Measurements from ENCODE around the gene PANX2.

Gene PANX2

GRCh38 chr22:50139843-50140415 lies 30.6 kb upstream of the PANX2 start:
- Histone ChIP-seq H3K4me1 (ENCODE audit: control insufficient read depth in 1 of 2, insufficient read depth in 1 of 2, low read depth in 1 of 2, low read length in 1 of 2) (peaks cover 11 to 18% of the 10 kb centered on the region in 2 experiments), H3K9me3 (no peaks in the 10 kb centered on the region), H3K27me3 (no peaks in the 10 kb centered on the region), H3K36me3 (no peaks in the 10 kb centered on the region), H3K27ac (no peak overlapping the region), H3K4me3 (ENCODE audit: low read depth in 1 of 2, low read length in 1 of 2) (no peak overlapping the region)
- TF ChIP-seq, protein P1, sequence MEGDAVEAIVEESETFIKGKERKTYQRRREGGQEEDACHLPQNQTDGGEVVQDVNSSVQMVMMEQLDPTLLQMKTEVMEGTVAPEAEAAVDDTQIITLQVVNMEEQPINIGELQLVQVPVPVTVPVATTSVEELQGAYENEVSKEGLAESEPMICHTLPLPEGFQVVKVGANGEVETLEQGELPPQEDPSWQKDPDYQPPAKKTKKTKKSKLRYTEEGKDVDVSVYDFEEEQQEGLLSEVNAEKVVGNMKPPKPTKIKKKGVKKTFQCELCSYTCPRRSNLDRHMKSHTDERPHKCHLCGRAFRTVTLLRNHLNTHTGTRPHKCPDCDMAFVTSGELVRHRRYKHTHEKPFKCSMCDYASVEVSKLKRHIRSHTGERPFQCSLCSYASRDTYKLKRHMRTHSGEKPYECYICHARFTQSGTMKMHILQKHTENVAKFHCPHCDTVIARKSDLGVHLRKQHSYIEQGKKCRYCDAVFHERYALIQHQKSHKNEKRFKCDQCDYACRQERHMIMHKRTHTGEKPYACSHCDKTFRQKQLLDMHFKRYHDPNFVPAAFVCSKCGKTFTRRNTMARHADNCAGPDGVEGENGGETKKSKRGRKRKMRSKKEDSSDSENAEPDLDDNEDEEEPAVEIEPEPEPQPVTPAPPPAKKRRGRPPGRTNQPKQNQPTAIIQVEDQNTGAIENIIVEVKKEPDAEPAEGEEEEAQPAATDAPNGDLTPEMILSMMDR (IDR thresholded peaks at IDR 0.05) = no peak

DNA sequence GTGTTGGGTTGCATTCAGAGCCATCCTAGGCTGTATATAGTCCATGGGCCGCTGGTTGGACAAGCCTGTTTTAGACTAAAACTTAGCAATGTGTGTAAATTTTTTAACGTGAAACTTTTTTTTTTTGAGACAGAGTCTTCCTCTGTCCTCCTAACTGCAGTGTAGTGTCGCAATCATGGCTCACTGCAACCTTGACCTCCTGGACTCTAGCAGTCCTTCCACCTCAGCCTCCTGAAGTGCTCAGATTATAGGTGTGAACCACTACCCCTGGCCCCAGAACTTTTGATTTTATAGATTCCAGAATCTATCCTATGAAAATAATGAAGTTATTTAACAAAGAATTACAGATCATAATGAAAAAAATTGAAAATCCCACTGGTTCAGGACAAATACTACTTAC lies 29.9 kb upstream of the PANX2 start:
- peaks cover 11 to 18% of the 10 kb centered on the region in 2 experiments for H3K4me1 ChIP-seq (ENCODE audit: control insufficient read depth in 1 of 2, insufficient read depth in 1 of 2, low read depth in 1 of 2, low read length in 1 of 2)
- no peaks in the 10 kb centered on the region for H3K9me3 ChIP-seq
- TF ChIP-seq, protein P1 (IDR thresholded peaks at IDR 0.05) = no peak
- no peaks in the 10 kb centered on the region for H3K36me3 ChIP-seq
- H3K4me3 ChIP-seq (ENCODE audit: low read depth in 1 of 2, low read length in 1 of 2) = no peak overlapping the region
- H3K27ac ChIP-seq = no peak overlapping the region
- H3K27me3 ChIP-seq = no peaks in the 10 kb centered on the region

DNA sequence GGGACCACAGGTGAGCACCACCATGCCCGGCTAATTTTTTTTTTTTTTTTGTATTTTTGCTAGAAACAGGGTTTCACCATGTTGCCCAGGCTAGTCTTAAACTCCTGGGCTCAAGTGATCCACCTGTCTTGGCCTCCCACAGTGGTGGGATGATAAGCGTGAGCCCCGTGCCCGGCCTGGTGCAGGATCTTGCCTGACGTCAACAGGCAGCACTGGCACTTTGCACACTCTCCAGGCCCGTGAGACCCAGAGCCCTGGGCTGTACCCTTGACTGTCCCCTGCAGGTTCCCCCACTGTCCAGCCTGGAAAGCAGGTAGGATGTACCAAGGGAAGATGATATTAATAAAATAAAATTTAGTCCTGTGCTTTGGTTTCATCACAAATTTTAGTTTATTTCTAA lies 29.1 kb upstream of the PANX2 start:
- H3K4me1 ChIP-seq (ENCODE audit: control insufficient read depth in 1 of 2, insufficient read depth in 1 of 2, low read depth in 1 of 2, low read length in 1 of 2) = peaks cover 14 to 19% of the 10 kb centered on the region in 2 experiments
- H3K4me3 ChIP-seq (ENCODE audit: low read depth in 1 of 2, low read length in 1 of 2) = no peak overlapping the region
- no peak overlapping the region for H3K27ac ChIP-seq
- H3K36me3 ChIP-seq = no peaks in the 10 kb centered on the region
- TF ChIP-seq, protein P1 (IDR thresholded peaks at IDR 0.05) = no peak
- H3K27me3 ChIP-seq = no peaks in the 10 kb centered on the region
- no peaks in the 10 kb centered on the region for H3K9me3 ChIP-seq

DNA sequence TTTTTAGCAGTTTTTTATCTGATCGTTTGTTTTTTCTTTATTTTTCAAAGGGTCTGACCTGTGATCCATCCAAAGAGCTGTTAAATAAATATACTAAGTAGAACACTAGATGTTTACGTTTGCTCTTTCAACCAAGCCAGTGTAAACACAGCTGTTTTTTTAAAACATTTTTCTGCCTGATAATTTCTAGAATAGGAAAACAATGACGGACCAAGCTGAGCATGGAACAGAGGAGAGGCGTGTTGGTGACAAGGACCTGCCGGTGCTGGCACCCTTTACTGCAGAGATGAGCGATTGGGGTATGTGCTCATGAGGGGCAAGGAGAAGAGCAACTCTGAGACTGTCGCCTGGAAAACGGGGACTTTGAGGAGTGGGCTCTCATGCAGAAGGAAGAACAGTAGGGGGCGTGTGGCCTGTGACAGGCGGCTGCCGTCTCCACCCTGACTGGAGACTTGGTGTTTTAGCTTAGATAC lies 28.6 kb upstream of the PANX2 start:
- no peaks in the 10 kb centered on the region for H3K36me3 ChIP-seq
- H3K9me3 ChIP-seq = no peaks in the 10 kb centered on the region
- peaks cover 19 to 24% of the 10 kb centered on the region in 2 experiments for H3K4me1 ChIP-seq (ENCODE audit: control insufficient read depth in 1 of 2, insufficient read depth in 1 of 2, low read depth in 1 of 2, low read length in 1 of 2)
- TF ChIP-seq, protein P1 (IDR thresholded peaks at IDR 0.05) = no peak
- no peaks in the 10 kb centered on the region for H3K27me3 ChIP-seq
- H3K4me3 ChIP-seq (ENCODE audit: low read depth in 1 of 2, low read length in 1 of 2) = no peak overlapping the region
- no peak overlapping the region for H3K27ac ChIP-seq

- TF ChIP-seq, protein P1 (IDR thresholded peaks at IDR 0.05) = no peak
- no peaks in the 10 kb centered on the region for H3K9me3 ChIP-seq
- H3K4me3 ChIP-seq (ENCODE audit: low read depth in 1 of 2, low read length in 1 of 2) = no peak overlapping the region
- no peaks in the 10 kb centered on the region for H3K27me3 ChIP-seq
- peaks cover 29 to 33% of the 10 kb centered on the region in 2 experiments for H3K4me1 ChIP-seq (ENCODE audit: control insufficient read depth in 1 of 2, insufficient read depth in 1 of 2, low read depth in 1 of 2, low read length in 1 of 2)
- H3K36me3 ChIP-seq = no peaks in the 10 kb centered on the region
- H3K27ac ChIP-seq = no peak overlapping the region
Measured at GRCh38 chr22:50143096-50143495, 27.4 kb upstream of the PANX2 start.
